Endothelial cell of umbilical vein (primary cell): ENCODE measurements around the gene NPHS1.
"Not testable (repeated sequence)": the region's sequence is repeated elsewhere in the genome, so short reads cannot be mapped to it uniquely, and the experiment has no call there.

Source experiments
- CTCF ChIP-seq, 2 donors: IDR thresholded peaks; 1 replicate in 1 of 2; 2 replicates in 1 of 2; pipeline ENCODE4 v1.5.1; 2011; ENCODE audit warnings: low read length in 2 of 2, mild to moderate bottlenecking in 2 of 2, moderate library complexity in 2 of 2, control low read depth in 1 of 2, inconsistent platforms in 1 of 2, low read depth in 1 of 2; ENCODE audit not compliant: insufficient read depth in 1 of 2; ENCODE audit errors: extremely low read depth in 1 of 2
- EZH2 ChIP-seq: IDR thresholded peaks from 2 replicates; pipeline ENCODE4 v1.6.1; 2012; ENCODE audit warnings: borderline replicate concordance, low read depth, mild to moderate bottlenecking, moderate library complexity, low read length, inconsistent platforms; ENCODE audit not compliant: severe bottlenecking
- JUN ChIP-seq: IDR thresholded peaks from 2 replicates; pipeline ENCODE4 v1.6.1; 2011; ENCODE audit warnings: borderline replicate concordance, low read depth; ENCODE audit not compliant: insufficient read length, insufficient read depth
- POLR2A ChIP-seq: IDR thresholded peaks from 2 replicates; pipeline ENCODE4 v1.6.1; 2012; ENCODE audit warnings: low read depth, mild to moderate bottlenecking, control low read depth, low read length

GRCh38 chr19:35891819-35892218 lies 39.5 kb upstream of the NPHS1 start:
- not testable (repeated sequence) for TF ChIP-seq CTCF (IDR thresholded peaks at IDR 0.05; ENCODE audit: extremely low read depth in 1 of 2, insufficient read depth in 1 of 2, low read depth in 1 of 2, low read length in 2 of 2); EZH2; POLR2A; JUN
